GM12873 (cell line): Measurements from ENCODE around the gene PEX5L.
A peak's percentile ranks its signal among the peaks of the same experiment; 100 is the strongest.

Experiments used
- TF ChIP-seq, protein P1 (sequence below): IDR thresholded peaks from 2 replicates; pipeline ENCODE4 v1.5.1; 2012; ENCODE audit warnings: low read depth, mild to moderate bottlenecking, moderate library complexity, low read length, control low read depth; ENCODE audit not compliant: insufficient read depth; ENCODE audit errors: missing control alignments

The PEX5L gene

DNA sequence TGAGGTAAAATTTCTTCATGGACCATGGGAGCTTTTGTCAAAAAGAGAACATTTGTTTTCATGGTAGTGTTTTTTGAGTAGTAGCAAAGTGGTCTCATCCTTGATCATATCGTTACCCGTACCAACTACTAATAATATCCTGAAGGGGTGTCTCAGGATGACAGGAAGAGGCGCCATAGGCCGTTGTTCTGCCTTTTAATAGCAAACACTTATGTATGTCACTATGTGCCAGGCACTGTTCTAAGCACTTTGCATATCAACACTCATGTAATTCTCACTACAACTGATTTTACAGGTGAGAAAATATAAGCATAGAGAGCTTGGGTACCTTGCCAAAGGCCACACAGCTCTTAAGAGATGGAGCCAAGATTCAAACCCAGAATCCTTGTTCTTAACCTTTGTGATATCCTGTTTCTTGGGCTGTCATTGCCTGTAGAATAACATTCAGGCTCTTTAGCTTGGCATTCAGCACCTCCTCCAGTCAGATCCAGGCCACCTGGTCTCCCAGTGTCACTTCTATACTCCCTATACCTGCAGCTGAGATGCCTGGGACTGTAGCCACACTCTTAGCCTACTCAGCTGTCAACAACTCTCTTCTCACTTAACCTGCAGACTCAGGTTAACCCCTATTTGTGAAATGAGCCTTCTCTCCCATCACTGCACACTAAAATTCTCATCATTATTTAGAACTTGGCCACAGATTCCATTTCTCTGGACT is 270.2 kb downstream of the PEX5L start:
- TF ChIP-seq, protein P1, sequence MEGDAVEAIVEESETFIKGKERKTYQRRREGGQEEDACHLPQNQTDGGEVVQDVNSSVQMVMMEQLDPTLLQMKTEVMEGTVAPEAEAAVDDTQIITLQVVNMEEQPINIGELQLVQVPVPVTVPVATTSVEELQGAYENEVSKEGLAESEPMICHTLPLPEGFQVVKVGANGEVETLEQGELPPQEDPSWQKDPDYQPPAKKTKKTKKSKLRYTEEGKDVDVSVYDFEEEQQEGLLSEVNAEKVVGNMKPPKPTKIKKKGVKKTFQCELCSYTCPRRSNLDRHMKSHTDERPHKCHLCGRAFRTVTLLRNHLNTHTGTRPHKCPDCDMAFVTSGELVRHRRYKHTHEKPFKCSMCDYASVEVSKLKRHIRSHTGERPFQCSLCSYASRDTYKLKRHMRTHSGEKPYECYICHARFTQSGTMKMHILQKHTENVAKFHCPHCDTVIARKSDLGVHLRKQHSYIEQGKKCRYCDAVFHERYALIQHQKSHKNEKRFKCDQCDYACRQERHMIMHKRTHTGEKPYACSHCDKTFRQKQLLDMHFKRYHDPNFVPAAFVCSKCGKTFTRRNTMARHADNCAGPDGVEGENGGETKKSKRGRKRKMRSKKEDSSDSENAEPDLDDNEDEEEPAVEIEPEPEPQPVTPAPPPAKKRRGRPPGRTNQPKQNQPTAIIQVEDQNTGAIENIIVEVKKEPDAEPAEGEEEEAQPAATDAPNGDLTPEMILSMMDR: no peak

- TF ChIP-seq, protein P1: no peak
Measured at GRCh38 chr3:179765396-179765795, 271.3 kb downstream of the PEX5L start.

DNA sequence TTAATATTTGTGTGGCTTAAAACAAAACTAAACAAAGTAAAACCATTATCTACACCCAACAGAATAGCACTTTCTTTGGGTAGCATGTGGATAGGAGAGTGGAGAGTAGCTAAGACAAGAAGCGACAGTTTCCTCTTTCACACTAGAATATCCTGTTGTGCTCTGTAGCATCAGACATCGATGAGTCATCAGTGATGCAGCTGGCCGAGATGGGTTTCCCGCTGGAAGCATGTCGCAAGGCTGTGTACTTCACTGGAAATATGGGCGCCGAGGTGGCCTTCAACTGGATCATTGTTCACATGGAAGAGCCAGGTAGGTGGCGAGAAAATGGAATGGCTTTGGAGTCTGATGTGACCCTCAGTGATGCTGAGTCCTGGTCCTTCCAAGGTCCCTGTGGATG is 275.8 kb downstream of the PEX5L start:
- TF ChIP-seq, protein P1: no peak

DNA sequence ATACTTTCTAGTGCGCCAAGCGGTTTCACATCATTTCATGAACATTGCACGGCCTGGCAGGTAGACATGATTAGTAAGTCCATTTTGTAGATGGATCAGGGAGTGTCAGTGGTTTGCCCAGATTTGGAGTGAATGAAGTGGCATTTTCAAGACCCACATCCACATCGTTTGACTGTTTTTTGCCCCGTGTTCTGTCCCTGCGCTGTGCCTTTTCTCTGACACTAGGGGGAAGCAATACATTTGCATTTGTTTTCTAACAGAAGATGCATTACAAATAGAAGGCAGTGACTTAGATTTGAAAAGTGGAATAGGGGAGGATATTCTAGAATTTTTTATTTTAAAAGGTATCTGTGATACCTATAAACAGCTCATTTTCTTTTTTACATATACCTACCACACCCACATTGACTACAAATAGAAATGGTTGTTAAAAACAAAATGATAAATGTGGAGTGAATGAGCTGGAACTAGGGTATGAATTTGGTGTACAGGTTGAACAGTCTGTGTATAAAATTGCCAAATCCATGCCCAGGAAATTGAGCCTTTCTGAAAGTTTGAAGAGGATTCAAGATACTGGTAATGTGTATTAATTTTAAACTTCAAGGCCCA is 285.9 kb downstream of the PEX5L start:
- TF ChIP-seq, protein P1: peak; percentile 54

DNA sequence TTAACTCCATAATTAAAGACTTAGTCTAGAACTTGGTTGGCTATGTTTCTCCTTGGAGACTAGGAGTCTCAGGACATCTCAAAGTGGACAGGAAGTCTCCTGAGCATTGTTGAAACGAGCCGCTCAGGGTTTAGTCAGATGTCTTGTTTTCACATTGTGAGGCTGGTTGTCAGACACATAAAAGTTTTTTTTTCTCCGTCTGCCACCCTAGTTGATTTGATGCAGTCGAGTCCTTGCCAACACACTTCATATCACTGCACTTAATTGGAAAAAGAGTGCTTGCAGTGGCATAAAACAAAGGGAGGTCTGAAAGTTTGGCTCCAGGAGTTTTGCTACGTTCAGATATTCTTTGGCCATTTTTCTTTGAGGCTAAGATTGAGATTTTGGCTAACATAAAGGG is 291.0 kb downstream of the PEX5L start:
- TF ChIP-seq, protein P1: no peak

DNA sequence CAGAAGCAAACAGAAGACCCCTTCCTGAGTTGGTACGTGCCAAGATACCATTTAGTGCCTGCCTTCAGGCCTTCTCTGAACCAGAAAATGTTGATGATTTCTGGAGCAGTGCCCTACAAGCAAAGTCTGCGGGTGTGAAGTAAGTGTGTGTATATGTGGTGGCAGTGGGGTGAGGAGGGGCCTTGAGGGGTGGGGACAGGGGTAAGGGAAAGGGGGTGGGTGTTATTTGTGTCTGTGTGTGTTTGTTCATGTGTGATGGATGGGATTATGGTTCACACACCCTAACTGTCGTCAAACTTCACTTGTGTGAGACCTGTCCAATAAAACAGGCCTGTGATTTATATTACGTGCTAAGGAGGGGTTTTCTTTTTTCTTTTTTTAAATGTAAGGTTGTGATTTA is 291.7 kb downstream of the PEX5L start:
- TF ChIP-seq, protein P1: no peak
